GM18951 (cell line): ENCODE measurements around the gene LVRN.

ENCODE experiments used
- POLR2A ChIP-seq: IDR thresholded peaks from 4 replicates; pipeline ENCODE4 v1.6.1; 2011; ENCODE audit warnings: mild to moderate bottlenecking; ENCODE audit not compliant: insufficient read length, insufficient read depth; ENCODE audit errors: extremely low read depth
- in situ Hi-C: fragments of 300-500 bp; cut with MboI; formaldehyde crosslinking; loops from one replicate; pipeline ENCODE4 v1.12.0; 2022; ENCODE audit warnings: low sequenced_read_pairs, mixed read lengths, inconsistent platforms; ENCODE audit not compliant: unreplicated experiment

LVRN gene

DNA sequence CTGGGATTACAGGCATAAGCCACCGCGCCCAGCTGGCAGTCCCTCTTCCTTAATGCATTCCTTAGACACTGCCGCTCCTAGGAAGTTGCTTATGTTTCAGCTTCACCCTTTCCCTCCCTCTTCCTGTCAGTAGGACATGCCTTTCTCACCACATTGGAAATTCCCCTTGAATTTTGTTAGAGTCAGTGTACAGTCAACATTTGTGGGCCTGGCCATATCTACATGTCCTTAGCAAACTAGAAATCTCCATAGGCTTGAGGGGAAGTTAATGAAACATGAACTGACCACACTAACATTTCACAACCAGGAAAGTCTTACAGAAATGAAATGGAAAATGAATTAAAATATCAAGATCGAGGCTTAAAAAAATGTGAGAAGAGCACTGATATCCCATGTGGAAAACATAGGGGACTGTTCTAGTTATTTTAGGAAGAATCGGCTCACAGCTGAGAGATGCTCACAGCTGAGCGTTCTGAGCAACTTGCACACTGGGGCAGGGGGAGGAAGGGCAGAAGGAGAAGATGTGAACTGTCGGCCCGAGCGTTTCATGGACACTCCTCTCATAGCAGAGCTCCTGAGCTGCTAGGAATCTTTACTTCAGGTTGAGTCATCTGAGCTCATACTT, 21.1 kb upstream of the LVRN start:
- TF ChIP-seq POLR2A: no peak
- in situ Hi-C loops: no loop called here

DNA sequence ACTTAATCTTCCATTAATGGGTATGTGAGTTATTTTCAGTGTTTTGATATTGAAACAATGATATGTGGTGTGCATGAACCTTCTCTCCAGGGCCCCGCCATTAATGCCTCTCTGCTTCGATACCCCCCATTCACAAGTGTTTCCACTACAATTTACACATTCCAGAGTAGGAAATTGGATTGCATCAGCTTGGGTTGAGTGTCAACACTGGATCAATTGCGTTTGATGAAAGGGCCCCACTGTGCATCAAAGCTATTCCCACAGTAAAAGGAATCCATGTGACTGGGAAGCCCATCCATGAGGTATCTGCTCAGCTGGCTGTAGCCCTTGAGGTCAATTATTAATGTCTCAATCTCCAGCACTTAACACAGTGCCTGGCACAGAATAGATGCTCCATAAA, 17.8 kb upstream of the LVRN start:
- in situ Hi-C loops: no loop called here
- no peak for TF ChIP-seq POLR2A

DNA sequence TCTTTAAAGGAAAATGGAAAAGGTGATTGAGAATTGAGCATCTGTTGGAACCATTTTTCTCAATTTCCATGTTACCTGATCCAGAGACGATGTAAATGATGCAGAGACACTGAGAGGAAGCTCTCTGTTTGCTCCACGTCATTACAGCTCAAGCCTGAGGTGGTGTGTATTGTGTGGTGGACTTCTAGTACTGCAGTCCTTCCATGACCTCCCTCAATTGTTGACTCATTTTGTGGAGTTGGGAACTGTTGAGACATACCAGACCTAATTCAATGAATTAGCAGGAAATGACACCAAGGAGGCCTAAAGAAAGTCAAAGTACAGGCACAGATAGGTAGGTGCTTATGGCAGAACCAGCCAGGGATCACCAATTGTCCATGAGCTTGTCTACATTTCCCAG, 15.6 kb upstream of the LVRN start:
- TF ChIP-seq POLR2A: no peak
- in situ Hi-C loops: no loop called here

DNA sequence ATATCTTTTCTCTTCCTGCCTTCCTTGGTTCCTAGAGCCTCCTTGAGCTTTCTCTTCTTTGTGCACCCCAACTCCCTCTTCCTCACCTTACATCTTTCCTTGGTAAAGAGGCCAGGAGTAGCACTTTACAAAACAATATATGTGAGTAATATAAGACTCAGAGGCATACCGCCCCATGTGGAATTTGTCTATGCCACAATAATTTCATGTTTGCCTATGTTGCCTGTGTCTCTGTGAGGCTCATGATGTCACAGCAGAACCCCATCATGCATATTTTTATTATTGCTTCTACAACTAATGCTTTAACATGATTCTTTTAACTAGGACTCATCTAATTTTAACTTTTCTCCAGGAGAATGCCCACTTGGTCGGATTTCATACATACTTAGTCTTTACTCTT, 15.0 kb upstream of the LVRN start:
- in situ Hi-C loops: no loop called here

DNA sequence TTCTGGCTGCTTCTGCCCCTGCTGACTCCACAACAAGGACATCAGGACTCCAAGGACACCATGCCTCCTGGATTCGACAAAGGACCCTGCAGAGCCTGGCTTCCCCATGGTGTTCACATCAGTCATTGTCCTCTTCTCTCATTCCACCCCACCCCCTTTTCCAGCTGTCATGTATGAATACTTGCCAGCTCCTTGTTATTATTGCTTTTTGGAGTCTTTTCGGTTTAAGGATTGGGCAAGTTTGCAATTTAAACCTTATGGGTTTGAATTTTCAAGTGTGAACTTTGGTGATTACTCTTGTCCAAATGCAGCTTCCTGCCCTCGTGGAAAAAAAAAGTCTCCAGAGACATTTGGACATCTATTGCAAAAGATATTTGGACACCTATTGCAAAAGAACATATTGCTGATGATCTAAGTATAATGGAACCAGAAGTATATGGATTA, 14.2 kb upstream of the LVRN start:
- in situ Hi-C loops: no loop called here

More for the DNA sequence above, 15.0 kb upstream of the LVRN start:
- TF ChIP-seq POLR2A: no peak

DNA sequence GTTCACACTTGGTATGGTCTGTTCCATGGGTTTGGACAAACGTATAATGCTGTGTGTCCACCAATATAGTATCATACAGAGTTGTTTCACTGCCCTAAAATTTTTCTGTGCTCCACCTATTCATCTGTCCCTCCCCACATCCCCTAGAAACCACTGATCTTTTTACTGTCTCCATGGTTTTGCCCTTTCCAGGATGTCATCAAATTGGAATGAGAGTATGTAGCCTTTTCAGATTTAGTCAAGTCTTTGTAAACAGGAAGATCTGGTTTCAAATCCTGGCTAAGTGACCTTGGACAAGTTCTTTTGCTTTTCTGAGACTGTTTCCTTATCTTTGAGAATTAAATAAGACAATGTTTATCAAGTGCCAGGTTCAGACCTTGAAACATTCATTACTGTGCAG, 13.2 kb upstream of the LVRN start:
- TF ChIP-seq POLR2A: no peak
- in situ Hi-C loops: no loop called here

More for the DNA sequence above, 14.2 kb upstream of the LVRN start:
- TF ChIP-seq POLR2A: no peak

DNA sequence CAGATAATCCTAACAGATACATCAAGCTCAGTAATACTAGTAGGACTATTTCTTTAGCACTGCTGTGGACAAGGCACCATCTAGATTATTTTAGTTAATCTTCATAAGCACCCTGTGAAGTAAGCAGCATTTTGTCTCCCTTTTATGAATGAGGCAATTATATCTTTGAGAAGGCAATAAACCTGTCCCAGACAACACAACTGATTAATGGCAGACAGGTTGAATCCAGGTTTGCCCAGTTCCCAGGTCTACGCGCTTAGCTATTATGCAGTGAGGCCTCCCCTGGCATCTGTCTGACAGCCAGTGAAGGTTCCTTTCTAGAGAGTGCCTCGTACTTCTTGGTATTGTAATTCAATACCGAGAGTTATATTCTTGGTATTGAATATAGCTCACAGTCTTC, 9.7 kb upstream of the LVRN start:
- in situ Hi-C loops: no loop called here
- no peak for TF ChIP-seq POLR2A

DNA sequence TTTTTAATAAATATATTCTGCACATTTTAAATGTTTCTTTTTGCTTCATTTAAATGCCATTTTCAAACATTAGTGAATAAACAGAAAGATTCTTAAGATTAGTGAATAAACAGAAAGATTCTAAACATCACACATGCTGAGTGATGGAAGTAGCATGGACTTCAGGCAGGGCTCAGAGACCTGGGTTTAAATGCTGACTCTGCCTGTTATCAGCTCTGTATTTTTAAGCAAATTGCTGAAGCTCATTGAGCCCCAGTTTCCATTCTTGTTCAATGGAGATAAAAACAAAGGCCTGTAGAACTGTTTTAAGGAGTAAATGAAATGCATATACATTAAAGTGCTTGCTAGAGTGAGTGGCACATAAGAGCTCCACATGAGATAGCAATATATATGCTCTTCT, 8.1 kb upstream of the LVRN start:
- no peak for TF ChIP-seq POLR2A
- in situ Hi-C loops: no loop called here

DNA sequence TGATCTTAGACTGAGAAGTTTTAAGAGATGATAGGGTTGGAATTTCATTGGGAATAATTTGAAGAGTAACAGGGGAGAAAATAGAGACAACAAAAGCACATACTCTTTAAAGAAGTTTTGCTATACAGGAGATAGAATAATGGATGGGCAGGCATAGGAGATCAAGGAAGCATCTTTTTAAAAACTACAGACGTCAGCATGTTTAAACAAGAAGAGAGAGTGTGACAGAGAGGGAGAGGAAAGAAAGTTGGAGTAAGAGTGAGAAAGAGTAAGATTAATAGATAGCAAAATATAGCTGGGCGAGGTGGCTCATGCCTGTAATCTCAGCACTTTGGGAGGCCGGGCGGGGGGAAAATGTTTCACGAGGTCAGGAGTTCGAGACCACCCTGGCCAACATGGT, 5.3 kb upstream of the LVRN start:
- in situ Hi-C loops: no loop called here
- no peak for TF ChIP-seq POLR2A

DNA sequence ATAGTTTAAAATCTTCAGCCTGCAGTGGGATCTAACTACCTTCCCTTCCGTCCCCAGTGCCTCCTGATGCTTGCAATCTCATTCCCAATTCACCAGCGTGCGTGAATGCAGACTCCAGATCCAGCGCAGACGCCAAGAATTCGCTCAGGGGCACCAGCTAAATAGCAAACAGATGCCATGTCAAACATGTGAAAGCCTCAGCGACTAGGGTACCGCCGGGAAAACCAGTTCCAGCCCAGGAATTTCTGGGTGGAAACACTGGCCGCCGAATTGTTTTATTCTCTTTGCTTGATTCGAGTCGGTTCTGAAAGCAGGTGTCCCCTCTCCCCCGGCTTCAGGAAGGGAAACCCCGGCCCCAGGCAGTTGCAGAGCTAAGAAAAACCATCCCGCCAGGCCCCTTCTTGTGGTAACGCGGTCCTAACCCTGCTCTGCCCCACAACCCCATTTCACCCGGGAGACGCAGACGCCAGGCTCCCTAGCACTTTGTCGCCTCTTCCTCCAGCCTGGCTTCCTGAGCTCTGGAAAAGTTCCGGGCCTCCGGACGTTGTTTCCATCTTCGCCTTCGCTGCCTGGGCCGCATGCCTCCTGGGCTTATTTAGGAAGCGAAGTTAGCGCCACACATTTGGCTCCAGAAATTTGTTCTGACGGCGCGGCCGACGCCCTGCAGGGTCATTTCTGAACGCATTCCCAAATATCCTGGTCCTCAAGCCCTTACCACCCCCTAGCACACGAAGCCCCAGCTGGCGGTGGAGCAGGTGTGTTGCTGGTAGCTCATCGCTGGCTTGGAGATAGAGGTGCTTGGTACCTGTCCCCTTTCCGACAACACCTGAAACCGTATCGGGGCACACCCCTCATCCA, 665 bp upstream of the LVRN start:
- TF ChIP-seq POLR2A: no peak
- in situ Hi-C loops: no loop called here

DNA sequence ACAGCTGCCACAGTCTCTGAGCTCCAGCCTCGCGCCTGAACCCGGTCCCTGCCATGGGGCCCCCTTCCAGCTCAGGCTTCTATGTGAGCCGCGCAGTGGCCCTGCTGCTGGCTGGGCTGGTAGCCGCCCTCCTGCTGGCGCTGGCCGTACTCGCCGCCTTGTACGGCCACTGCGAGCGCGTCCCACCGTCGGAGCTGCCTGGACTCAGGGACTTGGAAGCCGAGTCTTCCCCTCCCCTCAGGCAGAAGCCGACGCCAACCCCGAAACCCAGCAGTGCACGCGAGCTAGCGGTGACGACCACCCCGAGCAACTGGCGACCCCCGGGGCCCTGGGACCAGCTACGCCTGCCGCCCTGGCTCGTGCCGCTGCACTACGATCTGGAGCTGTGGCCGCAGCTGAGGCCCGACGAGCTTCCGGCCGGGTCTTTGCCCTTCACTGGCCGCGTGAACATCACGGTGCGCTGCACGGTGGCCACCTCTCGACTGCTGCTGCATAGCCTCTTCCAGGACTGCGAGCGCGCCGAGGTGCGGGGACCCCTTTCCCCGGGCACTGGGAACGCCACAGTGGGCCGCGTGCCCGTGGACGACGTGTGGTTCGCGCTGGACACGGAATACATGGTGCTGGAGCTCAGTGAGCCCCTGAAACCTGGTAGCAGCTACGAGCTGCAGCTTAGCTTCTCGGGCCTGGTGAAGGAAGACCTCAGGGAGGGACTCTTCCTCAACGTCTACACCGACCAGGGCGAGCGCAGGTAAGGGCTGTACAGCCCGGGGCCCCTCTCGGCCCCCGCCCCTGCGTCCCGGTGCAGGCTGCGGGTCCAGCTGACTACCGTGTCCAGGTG, 509 bp downstream of the LVRN start:
- in situ Hi-C loops: no loop called here
- TF ChIP-seq POLR2A: no peak

DNA sequence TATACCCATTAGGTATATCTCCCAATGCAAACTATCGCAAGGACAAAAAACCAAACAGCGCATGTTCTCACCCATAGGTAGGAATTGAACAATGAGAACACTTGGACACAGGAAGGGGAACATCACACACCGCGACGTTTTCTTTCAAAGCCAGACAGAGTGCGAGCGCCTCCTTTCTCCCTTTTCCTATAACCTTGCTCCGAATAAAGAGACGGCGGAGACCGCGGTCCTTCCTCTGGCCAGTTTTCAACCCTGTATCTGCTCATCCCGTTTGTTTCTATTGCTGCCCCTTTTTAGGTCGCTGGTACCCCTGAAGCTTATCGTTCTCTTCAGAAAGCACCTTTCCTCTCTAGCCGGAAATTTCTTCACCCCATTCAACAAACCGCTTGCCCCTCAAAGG, 1.3 kb downstream of the LVRN start:
- in situ Hi-C loops: no loop called here
- TF ChIP-seq POLR2A: no peak

DNA sequence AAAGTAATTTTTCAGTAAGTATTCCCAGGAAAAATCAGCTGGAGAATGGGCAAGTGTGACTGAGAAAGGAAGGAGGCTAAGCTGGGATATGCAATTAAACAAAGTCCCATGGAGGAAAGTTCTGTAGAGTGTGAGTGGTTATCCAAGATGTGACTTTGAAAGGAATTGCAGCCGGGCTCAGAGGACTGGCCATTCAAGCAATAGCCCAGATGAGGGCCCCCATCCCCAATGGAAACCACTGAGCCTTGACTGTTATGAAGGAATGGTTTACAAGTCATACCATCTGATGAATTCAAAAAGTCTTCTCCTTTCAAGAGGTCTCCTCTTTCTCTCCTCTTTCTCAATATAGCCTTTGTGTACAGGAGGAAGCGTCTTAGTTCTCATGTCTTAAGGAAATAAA, 6.5 kb downstream of the LVRN start:
- no peak for TF ChIP-seq POLR2A
- in situ Hi-C loops: no loop called here
